CD4-positive, alpha-beta T cell treated with Interleukin-4 for 1 hour (primary cell): ENCODE data around the gene NAGS.
"Not testable (repeated sequence)": the region's sequence is repeated elsewhere in the genome, so short reads cannot be mapped to it uniquely, and the experiment has no call there.

Experiments used
- DNase-seq, 2 donors: peaks; one replicate each; pipeline ENCODE4 v3.0.0-alpha.2; 2020 to 2022

NAGS gene

DNA sequence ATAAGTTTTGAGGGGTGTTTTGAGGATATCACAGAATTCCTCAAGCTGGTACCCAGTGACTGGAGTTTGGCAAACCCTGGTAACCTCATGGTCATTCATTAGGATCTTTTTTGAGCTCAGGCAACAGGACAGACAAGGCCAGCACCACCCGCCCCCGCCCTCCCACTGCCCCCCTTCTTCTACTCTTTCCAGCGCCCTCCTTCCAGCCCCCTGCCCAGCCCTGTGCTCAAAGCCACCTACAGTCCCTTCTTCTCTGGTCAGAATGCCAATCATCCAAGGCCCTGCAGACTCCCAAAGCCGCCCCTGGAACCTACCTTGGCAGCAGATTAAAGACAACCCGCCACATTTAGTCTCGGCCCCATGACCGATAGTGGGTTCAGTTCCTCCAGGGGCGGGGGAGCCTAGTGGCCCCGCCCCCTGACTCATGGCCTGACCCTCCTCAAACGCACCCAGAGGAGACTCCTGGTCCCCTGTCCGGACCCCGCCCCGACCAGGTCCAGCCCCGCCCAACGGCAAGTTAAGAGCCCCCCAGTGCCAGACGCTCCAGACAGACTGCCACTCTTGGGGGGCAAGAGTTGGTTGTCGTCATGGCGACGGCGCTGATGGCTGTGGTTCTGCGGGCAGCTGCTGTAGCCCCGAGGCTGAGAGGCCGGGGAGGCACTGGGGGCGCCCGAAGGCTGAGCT is at the start of gene NAGS:
Gene NAGS (plus strand): TSS at position 546 of the 684 bp plus-strand sequence. CDS start 42 bp downstream, at position 588.
- peak; percentile 16 to 20 for DNase-seq

- DNase-seq: no peak
Observed at GRCh38 chr17:43956222-43956621, 48.2 kb upstream of the NAGS start.

DNA sequence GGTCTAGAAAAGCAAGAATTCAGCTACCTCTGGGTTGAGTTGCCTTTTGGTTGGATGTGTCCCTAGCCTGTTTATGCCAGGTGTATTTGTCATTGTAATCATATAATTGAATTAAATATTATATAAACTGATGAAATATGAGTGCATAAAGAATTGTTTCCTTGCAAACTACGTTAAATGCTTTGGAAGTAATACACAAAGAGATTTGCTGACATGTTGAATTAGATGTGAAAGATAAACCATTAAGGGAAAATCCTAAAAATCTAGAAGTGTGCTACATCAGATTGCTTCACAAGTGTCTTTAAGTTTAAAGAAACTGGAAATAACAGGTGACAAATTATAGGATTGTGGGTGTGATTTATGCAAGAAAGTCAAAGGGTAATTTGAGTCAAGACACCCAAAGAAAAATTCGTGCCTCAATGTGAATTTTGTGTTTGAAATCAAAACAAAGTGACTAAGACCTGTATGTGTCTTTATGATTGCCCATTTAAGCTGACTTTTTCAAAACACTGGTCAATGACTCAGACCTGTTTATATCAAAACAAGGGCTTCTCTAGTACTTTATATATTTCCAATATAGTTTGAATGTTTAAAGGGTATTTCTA is 45.6 kb upstream of the NAGS start:
- no peak for DNase-seq

DNA sequence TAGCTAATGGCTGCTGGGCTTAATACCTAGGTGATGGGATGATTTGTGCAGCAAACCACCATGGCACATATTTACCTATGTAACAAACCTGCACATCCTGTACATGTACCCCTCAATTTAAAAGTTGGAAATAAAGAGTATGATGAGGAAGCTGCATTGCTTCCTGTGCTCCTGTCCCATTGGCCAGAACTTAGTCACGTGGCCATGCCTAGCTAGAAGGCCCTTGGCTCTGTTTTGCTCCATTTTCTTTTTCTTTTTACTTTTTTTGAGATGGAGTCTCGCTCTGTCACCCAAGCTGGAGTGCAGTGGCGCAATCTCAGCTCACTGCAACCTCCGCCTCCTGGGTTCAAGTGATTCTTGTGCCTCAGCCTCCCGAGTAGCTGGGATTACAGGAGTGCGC is 43.1 kb upstream of the NAGS start:
- not testable (repeated sequence) for DNase-seq

DNA sequence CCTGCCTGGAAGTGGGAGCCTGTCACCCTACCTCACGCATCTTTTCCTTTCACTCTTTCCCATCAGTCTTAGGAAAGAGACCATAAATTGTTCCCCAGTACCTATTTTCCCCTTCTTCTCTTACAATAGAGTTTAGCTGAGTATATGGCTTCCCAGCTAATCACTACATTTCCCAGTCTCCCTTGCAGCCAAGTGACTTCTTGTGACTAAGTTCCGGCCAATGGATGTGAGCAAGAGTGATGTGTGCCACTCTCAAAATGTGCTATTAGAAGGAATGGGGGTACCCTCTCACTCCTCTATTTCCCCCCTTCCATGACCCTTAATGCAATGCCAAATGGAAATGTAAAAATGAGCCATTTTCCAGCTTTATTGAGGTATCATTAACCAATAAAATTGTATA is 42.5 kb upstream of the NAGS start:
- no peak for DNase-seq

DNA sequence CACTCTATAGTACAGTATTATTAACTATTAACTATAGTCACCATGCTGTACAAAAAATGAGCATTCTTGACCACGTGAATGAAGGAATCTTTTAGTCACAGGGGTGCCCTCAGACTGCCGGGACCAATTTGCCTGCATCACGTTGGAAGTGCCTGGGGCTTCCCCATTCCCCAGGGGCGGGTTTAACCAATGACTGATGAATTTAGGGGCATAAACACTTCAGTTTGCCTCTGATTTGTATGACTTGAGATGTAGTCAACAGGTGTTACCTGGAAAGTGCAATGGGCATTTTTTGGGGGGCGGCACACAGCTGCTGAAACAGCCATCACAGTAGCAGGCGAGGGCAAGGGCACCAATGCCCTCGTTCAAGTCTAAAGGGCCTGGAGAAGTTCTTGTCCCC is 41.9 kb upstream of the NAGS start:
- DNase-seq: no peak

- DNase-seq: no peak
Observed at GRCh38 chr17:43966276-43966675, 38.1 kb upstream of the NAGS start.

GRCh38 chr17:43967251-43967875 is 37.1 kb upstream of the NAGS start:
- no peak for DNase-seq

GRCh38 chr17:43970366-43970765 is 34.1 kb upstream of the NAGS start:
- DNase-seq: no peak

DNA sequence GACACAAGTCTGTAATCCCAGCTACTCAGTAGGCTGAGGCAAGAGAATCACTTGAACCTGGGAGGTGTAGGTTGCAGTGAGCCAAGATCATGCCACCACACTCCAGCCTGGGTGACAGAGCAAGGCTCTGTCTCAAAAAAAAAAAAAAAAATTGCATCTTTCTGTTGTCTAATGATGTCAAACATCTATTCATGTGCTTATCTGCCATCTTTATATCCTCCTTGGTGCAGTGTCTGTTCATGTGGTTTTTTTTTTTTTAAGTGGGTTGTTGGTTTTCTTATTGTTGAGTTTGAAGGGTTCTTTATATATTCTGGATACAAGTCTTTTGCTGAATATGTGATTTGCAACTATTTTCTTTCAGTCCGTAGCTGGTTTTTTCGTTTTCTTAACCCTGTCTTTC is 33.0 kb upstream of the NAGS start:
- DNase-seq: not testable (repeated sequence)

GRCh38 chr17:43972444-43973212 is 31.8 kb upstream of the NAGS start:
- not testable (repeated sequence) for DNase-seq

GRCh38 chr17:43974382-43975266 is 29.8 kb upstream of the NAGS start:
- no peak for DNase-seq

- DNase-seq: no peak
Observed at GRCh38 chr17:43975898-43976297, 28.5 kb upstream of the NAGS start.

DNA sequence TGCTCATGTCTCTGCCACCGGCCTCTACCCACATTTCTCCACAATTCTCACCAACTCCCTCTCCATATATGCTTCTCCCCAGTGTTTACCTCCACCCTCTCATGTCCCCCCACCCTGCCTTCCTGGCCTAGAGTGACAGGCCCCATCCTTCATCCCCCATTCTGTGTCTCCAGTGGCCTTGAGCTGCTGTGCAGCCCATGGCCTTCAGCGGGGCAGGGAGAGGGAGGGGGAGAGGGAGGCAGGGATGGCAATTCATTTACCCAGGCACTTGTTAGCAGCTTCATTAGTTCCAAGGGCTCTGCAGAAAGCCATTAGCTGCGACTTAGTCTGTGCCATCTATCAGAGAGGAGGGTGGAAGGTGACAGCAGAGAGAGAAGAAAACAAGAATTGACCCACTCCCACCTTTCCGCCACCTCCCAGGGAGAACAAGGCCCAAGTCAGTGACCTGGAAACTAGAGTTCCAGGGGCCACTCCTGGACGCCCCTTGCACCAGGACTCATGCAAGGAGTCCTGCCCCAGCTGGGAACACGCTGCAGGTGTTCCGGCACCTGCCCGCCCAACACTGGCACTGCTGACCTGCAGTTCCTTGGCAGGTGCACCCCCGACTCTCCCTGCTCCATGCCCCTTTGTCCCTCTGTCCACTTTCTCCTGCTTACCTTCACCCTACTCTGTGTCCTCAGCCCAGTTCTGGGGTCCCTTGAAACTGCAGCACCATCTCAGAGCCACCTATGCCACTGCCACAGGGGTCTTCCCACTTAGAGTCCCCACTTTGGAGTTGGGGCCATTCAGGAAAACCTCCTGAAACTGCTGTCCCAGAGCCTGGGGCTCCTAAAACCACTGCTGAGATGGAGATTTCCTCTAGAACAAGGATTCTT is 27.2 kb upstream of the NAGS start:
- DNase-seq: no peak

- no peak for DNase-seq
Observed at GRCh38 chr17:43978078-43978477, 26.3 kb upstream of the NAGS start.

DNA sequence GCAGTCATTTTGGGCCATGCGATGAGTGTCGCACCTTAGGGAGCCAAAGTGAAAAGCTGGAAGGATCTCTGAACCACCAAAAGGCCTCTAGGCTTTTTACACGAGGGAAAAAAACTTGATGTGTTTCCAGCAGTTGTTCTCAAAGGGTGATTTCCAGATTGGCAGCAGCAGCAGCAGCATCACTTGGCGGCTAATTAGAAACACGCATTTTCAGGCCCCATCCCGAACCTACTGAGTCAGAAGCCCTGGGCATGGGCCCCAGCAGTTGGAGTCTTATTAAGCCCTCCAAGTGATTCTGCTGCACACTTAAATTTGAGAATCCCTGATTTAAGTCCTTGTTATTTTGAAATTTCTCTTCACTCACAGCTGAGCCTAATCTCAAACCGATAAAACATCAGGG is 25.4 kb upstream of the NAGS start:
- DNase-seq: no peak

DNA sequence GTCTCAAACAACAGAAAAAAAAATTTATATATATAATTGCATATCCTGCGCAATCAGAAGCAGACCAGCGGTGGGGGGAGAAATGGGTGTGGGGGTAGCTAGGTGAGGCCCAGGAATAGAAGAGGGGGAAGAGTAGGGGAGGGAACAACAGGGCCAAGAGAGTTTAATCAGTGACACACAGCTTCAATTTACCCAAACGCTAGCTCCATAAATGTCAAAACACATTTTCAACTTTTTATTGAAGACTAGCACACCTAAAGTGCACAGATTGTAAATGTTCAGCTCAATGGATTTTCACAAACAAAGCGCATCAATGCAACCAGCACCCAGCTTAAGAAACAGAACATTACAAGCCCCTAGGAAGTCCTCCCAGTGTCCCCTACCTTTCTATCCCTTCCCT is 24.8 kb upstream of the NAGS start:
- no peak for DNase-seq

GRCh38 chr17:43982171-43982570 is 22.3 kb upstream of the NAGS start:
- DNase-seq: no peak

- no peak for DNase-seq
Observed at GRCh38 chr17:43983196-43983514, 21.3 kb upstream of the NAGS start.

DNA sequence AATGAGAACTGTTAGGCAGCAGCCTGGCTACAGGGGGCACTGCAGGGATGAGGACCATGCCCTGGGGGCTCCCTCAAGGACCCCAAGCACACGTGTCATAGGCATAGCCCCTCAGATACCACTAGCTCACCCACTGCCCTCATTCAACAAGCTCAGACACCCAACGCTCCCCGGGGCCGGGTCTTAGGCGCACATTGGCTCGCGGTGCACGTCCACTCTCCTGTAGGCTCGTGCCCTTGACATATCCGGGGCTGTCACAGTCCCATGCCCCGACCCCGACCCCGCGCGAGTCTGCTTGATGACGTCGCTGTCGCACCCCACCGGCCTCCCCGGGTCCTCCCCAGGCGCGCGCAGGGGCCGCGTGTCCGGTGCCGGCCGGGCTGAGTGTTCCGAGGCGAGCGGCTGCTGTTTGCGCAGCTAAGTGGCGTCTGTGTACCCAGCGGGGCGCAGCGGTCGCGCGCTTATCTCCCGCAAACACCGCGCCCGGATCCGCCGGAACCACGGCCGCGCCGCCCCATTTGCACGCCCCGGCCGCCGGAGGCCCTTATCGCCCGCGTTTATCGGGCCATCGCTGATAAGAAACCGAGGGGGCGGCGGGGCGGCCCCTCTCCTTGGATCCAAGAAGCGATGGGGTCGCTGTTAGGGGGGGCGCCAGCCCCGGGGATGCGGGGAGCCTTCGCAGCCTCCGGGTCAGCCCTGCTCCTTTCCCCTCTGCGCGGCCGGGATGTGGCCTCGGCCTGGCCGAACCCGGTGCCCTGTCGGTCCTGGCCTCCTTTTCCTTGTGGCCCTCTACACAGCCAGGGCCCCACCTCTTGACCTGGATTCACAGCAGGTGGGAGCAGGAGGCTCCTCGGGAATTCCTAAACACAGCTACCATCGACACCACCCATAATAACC is 20.7 kb upstream of the NAGS start:
- no peak for DNase-seq

GRCh38 chr17:43984521-43984920 is 19.9 kb upstream of the NAGS start:
- DNase-seq: no peak
